SK-N-SH treated with all-trans-retinoic acid at 6 μM for 48 hours (cell line): ENCODE results near the gene MOSMO.

Experiments used
- ARNTL ChIP-seq: fragments of 450-650 bp; formaldehyde crosslinking; IDR thresholded peaks from 2 replicates; pipeline ENCODE4 v1.5.0; 2020; ENCODE audit warnings: low read depth, mild to moderate bottlenecking, moderate library complexity, borderline replicate concordance
- GLIS3 ChIP-seq: fragments of 250-450 bp; sonication (Bioruptor Pico); IDR thresholded peaks from 2 replicates; pipeline ENCODE4 v1.5.0; 2020; ENCODE audit warnings: mild to moderate bottlenecking, moderate library complexity
- ZNF565 ChIP-seq: fragments of 450-650 bp; formaldehyde crosslinking; conservative IDR thresholded peaks from 2 replicates; pipeline ENCODE4 v1.5.0; 2020; ENCODE audit warnings: low read depth, mild to moderate bottlenecking, moderate library complexity

DNA sequence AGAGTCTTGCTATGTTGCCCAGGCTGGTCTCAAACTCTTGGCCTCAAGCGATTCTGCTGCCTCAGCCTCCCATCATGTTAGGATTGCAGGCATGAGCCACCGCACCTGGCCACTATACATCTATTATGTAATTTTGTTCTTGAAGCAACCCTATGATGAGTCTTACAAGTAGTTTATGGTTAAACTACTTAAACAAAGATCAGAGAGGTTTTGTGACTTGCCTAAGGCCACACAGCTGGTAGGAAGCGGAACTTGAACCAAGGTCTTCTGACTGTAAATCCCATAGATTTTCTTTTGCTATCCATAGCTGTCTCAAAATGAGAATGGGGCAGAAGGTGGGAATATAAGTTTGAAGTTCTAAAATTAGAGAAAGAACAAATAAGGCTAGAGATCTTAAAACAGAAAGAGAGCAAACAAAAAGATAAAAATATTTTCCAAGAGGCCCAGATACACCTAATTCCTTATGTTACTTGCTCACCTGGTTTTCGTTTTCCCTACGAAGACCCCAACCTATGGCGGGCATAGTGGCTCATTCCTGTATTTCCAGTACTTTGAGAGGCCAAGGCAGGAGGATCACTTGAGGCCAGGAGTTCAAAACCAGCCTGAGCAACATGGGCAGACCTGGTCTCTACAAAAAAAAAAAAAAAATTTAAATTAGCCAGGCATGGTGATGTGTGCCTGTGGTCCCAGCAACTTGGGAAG, 116.8 kb downstream of the MOSMO start:
- no peak for TF ChIP-seq ZNF565
- TF ChIP-seq ARNTL: no peak
- no peak for TF ChIP-seq GLIS3
